Neural cell (in vitro differentiated cells): Measurements from ENCODE around the gene NCKAP5.

ENCODE experiments used
- EP300 ChIP-seq: fragments of 450-650 bp; conservative IDR thresholded peaks from 2 replicates; pipeline ENCODE4 v1.6.1; 2014; ENCODE audit warnings: antibody characterized with exemption, mild to moderate bottlenecking, moderate library complexity; ENCODE audit not compliant: poor library complexity, severe bottlenecking
- EZH2 ChIP-seq: fragments of 200-600, 300-800 bp; shearing (Covaris generic), sonication (generic); IDR thresholded peaks from 2 replicates; pipeline ENCODE4 v1.6.1; 2014; ENCODE audit warnings: antibody characterized with exemption, low read length, borderline replicate concordance, mild to moderate bottlenecking; ENCODE audit not compliant: insufficient read depth, poor library complexity, severe bottlenecking
- SMC3 ChIP-seq: fragments of 450-650 bp; conservative IDR thresholded peaks from 2 replicates; pipeline ENCODE4 v1.6.1; 2014; ENCODE audit warnings: antibody characterized with exemption, mild to moderate bottlenecking, moderate library complexity; ENCODE audit not compliant: poor library complexity
- TF ChIP-seq, protein P1 (sequence below): fragments of 450-650 bp; IDR thresholded peaks from 2 replicates; pipeline ENCODE4 v1.5.1; 2014; ENCODE audit warnings: antibody characterized with exemption, mild to moderate bottlenecking, moderate library complexity; ENCODE audit not compliant: poor library complexity, severe bottlenecking

DNA sequence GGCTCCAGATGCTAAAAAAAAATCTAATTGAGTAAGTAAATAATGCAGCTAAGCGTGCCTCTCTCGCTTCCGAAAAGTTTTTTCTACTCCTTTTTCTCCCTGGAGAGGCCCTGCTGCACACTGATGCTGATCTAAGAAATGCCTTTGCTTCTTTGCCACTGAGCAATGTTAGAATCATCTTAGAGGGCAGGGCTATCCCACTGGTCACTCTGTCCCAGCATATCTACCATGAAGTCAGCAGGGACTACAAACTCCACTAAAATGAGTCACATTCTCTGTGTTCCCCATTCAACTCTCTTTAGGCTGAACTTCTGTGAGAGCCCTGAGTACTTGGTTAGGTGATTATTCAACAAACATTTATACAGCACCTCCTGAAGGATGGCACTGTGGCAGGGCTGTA lies 770.7 kb downstream of the NCKAP5 start:
- TF ChIP-seq, protein P1, sequence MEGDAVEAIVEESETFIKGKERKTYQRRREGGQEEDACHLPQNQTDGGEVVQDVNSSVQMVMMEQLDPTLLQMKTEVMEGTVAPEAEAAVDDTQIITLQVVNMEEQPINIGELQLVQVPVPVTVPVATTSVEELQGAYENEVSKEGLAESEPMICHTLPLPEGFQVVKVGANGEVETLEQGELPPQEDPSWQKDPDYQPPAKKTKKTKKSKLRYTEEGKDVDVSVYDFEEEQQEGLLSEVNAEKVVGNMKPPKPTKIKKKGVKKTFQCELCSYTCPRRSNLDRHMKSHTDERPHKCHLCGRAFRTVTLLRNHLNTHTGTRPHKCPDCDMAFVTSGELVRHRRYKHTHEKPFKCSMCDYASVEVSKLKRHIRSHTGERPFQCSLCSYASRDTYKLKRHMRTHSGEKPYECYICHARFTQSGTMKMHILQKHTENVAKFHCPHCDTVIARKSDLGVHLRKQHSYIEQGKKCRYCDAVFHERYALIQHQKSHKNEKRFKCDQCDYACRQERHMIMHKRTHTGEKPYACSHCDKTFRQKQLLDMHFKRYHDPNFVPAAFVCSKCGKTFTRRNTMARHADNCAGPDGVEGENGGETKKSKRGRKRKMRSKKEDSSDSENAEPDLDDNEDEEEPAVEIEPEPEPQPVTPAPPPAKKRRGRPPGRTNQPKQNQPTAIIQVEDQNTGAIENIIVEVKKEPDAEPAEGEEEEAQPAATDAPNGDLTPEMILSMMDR, result no peak
- TF ChIP-seq SMC3, result no peak
- TF ChIP-seq EP300, result no peak
- no peak for TF ChIP-seq EZH2
